Stimulated activated effector memory CD8-positive, alpha-beta T cell treated with anti-CD3 and anti-CD28 coated beads, Interleukin-12 subunit alpha, Interleukin-12 subunit beta, amount 100 ng/mL, for 72 hours (primary cell): Measurements from ENCODE around the gene C16orf74.
A peak's percentile ranks its signal among the peaks of the same experiment; 100 is the strongest.

Experiments used
- ATAC-seq: fragments of 150-1000 bp; cut with Tn5 transposase; 2 replicates; pipeline ENCODE4 v1.10.0; 2021
- DNase-seq, 2 donors: peaks; one replicate each; pipeline ENCODE4 v3.0.0; 2021 to 2022; ENCODE audit warnings: low spot score in 2 of 2
- H3K27ac Mint-ChIP-seq: one replicate; pipeline ENCODE4 v1.8.0; 2022; ENCODE audit warnings: mild to moderate bottlenecking, mixed read lengths
- H3K36me3 Mint-ChIP-seq: one replicate; pipeline ENCODE4 v1.8.0; 2022; ENCODE audit warnings: mild to moderate bottlenecking, mixed read lengths
- H3K4me1 Mint-ChIP-seq: one replicate; pipeline ENCODE4 v1.8.0; 2022; ENCODE audit warnings: mixed read lengths
- H3K4me3 Mint-ChIP-seq: one replicate; pipeline ENCODE4 v1.8.0; 2022; ENCODE audit warnings: mild to moderate bottlenecking, mixed read lengths
- H3K9me3 Mint-ChIP-seq: one replicate; pipeline ENCODE4 v1.8.0; 2022; ENCODE audit warnings: mixed read lengths

C16orf74 gene

GRCh38 chr16:85673529-85674417, 77.1 kb downstream of the C16orf74 start:
- ATAC-seq (no peak), DNase-seq (no peak)
- Mint-ChIP-seq H3K4me3 (no peak overlapping the region), H3K4me1 (peaks cover 10% of the 10 kb centered on the region), H3K36me3 (peaks cover 99% of the 10 kb centered on the region), H3K9me3 (no peaks in the 10 kb centered on the region), H3K27ac (peak overlapping the region; percentile 81)

GRCh38 chr16:85670840-85671239, 80.1 kb downstream of the C16orf74 start:
- Mint-ChIP-seq H3K4me3 (no peak overlapping the region), H3K4me1 (peaks cover 10% of the 10 kb centered on the region), H3K36me3 (peaks cover 95% of the 10 kb centered on the region), H3K27ac (peak overlapping the region; percentile 29), H3K9me3 (no peaks in the 10 kb centered on the region)
- DNase-seq = no peak
- ATAC-seq = no peak

DNA sequence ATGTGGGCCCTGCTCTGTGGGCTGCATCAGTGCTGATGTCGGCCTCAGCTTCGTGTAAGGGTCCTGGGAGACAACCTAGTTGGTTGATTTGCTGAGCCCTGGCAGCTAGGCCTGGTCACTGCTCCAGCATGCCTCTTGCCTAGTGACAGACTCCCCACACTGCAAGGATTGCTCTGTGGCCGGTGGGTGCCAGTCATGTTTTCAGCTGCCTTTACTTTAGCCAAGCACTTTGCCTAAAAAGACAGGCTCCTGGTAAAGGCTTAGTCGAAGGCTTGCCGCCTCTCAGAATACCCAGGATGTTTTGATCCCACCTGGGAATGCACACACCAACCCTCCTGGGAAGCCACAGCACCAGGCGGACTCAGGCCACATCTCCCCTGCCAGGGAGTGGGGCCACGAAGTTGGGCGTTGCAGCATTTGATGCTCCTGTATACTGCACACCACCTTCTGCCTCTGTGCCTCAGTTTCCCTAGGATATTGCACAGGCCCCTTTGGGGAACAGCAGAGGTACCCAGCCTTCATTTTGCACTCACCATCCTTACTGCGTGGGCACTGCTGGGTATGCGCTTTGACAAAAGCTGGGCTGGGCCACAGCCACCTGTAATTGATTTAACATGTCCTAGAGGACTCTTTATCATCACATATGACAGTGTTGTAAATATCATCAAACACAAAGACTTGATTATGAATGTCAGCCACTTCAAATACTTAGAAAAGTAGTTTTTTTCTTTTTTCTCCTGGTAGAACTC, 82.0 kb downstream of the C16orf74 start:
- peak; percentile 19 for ATAC-seq
- Mint-ChIP-seq H3K36me3 (peaks cover 95% of the 10 kb centered on the region), H3K9me3 (no peaks in the 10 kb centered on the region), H3K27ac (peak overlapping the region; percentile 29), H3K4me1 (no peaks in the 10 kb centered on the region), H3K4me3 (no peak overlapping the region)
- DNase-seq = no peak

- ATAC-seq (no peak), DNase-seq (no peak)
- Mint-ChIP-seq H3K36me3 (peaks cover 95% of the 10 kb centered on the region), H3K4me3 (no peak overlapping the region), H3K9me3 (no peaks in the 10 kb centered on the region), H3K4me1 (no peaks in the 10 kb centered on the region), H3K27ac (peak overlapping the region; percentile 29)
Measured at GRCh38 chr16:85667841-85668413, 83.0 kb downstream of the C16orf74 start.

DNA sequence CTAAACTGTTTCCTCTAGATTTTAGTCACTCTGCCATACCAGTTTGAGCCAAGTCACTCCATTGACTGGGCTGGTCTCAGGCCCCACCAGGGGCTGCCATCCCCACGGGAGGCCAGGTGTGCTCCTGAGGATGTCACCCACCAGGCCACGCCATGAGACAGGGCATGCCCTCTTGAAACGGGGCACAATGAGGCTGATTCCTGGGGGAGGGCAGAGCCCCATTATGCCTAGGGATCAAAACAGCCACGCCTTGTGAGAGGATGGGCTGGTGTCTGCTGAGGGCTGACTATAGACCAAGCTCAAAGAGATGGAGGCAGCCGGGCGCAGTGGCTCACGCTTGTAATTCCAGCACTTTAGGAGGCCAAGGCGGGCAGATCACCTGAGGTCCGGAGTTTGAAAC, 83.6 kb downstream of the C16orf74 start:
- peak overlapping the region; percentile 37 for H3K27ac Mint-ChIP-seq
- H3K9me3 Mint-ChIP-seq = no peaks in the 10 kb centered on the region
- no peaks in the 10 kb centered on the region for H3K4me1 Mint-ChIP-seq
- ATAC-seq = no peak
- H3K36me3 Mint-ChIP-seq = peaks cover 95% of the 10 kb centered on the region
- no peak overlapping the region for H3K4me3 Mint-ChIP-seq
- no peak for DNase-seq

- Mint-ChIP-seq H3K27ac (peak overlapping the region; percentile 82), H3K36me3 (peaks cover 91% of the 10 kb centered on the region), H3K9me3 (no peaks in the 10 kb centered on the region), H3K4me1 (no peaks in the 10 kb centered on the region), H3K4me3 (no peak overlapping the region)
- DNase-seq = no peak
- no peak for ATAC-seq
Measured at GRCh38 chr16:85665929-85666328, 85.0 kb downstream of the C16orf74 start.

- DNase-seq = no peak
- Mint-ChIP-seq H3K4me1 (no peaks in the 10 kb centered on the region), H3K9me3 (no peaks in the 10 kb centered on the region), H3K4me3 (no peak overlapping the region), H3K27ac (peak overlapping the region; percentile 82), H3K36me3 (peaks cover 90% of the 10 kb centered on the region)
- no peak for ATAC-seq
Measured at GRCh38 chr16:85665373-85665740, 85.5 kb downstream of the C16orf74 start.

DNA sequence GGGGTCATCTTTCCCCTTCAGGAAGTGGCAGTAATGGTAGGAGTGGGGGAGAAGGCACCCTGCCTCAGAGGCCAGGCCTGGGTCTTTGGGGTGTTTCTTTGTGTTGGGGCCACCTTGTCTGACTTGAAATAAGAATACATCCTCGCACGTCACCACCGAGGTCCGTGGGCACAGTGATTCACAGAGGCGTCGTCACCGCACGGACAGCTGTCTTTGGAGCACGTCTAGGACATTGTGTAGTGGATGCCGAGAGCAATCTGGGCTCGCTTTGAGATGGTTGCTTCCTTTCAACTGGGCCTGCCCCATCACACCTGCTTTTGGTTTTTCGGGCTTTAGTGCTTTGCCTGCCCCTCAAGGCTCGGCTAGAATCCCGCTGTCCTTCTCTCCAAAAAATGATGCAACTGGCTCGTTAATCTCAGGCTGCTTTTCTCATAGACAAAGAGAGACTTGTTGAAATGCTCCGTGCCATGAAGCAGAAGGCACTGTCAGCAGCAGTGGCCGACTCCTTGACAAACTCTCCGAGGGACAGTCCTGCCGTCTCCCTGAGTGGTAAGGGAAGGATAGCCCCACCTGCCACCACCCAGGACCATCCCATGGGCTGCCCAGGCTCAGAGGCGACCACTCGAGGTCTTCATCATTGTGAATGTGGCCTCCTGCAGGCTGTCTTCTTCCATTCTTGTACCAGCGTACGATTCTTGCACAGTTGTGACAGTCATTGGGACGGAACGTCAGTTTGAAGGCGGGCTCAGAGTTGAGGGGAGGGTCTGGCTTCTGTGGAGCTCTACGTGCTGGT, 86.1 kb downstream of the C16orf74 start:
- Mint-ChIP-seq H3K4me1 (no peaks in the 10 kb centered on the region), H3K9me3 (no peaks in the 10 kb centered on the region), H3K27ac (no peak overlapping the region), H3K36me3 (peaks cover 90% of the 10 kb centered on the region), H3K4me3 (no peak overlapping the region)
- ATAC-seq = no peak
- DNase-seq = no peak

GRCh38 chr16:85663891-85664321, 87.0 kb downstream of the C16orf74 start:
- no peak for ATAC-seq
- Mint-ChIP-seq H3K27ac (no peak overlapping the region), H3K4me3 (no peak overlapping the region), H3K9me3 (no peaks in the 10 kb centered on the region), H3K4me1 (no peaks in the 10 kb centered on the region), H3K36me3 (peaks cover 87% of the 10 kb centered on the region)
- DNase-seq = no peak

DNA sequence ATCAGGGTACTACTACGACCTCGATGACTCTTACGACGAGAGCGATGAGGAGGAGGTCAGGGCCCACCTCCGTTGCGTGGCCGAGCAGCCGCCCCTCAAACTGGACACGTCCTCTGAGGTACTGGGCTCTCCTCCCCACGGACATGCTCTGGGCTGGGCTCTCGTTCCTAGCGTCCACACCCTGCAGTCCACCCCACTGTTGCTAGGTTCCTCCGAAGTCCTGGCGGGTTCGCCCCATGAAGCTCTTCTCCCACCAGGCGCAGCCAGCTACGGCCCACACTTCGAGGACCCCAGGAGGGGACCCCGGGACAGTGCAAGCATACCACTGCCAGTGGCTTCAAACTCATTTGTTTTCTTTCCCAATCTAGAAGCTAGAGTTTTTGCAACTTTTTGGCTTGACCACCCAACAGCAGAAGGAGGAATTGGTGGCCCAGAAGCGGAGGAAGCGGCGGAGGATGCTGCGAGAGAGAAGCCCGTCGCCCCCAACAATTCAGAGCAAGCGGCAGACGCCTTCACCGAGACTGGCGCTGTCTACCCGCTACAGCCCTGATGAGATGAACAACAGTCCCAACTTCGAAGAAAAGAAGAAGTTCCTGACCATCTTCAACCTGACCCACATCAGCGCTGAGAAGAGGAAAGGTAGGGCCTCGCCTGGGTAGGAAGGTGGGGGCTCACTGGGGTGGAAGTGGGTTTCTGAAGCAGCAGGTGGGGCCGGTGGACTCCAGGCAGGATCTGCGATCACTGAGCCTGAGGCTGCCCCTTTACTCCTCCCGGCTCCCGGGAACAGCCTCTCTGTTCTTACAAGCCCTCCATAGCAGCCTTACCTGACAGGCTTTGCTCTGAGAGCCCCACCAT, 87.7 kb downstream of the C16orf74 start:
- H3K36me3 Mint-ChIP-seq = peaks cover 91% of the 10 kb centered on the region
- ATAC-seq = no peak
- H3K4me1 Mint-ChIP-seq = no peaks in the 10 kb centered on the region
- no peak overlapping the region for H3K4me3 Mint-ChIP-seq
- DNase-seq = no peak
- no peaks in the 10 kb centered on the region for H3K9me3 Mint-ChIP-seq
- no peak overlapping the region for H3K27ac Mint-ChIP-seq

DNA sequence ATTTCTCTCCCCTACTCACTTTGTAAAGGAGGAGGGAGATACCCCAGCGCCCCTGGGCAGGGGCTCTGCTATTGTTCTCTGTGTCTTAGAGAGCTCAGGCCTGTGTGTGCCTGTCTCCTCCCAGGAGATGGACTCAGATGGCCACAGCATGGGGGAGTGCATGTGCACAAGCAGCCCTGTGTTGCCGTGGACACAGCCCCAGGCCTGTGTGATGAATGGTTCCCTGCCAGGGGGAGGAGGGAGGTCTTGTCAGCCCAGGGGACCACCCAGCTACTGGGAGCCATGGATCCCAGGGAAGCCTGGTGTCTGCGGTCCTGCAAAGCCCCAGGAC, 88.4 kb downstream of the C16orf74 start:
- Mint-ChIP-seq H3K36me3 (peaks cover 91% of the 10 kb centered on the region), H3K9me3 (no peaks in the 10 kb centered on the region), H3K4me3 (no peak overlapping the region), H3K27ac (no peak overlapping the region), H3K4me1 (no peaks in the 10 kb centered on the region)
- no peak for ATAC-seq
- no peak for DNase-seq

DNA sequence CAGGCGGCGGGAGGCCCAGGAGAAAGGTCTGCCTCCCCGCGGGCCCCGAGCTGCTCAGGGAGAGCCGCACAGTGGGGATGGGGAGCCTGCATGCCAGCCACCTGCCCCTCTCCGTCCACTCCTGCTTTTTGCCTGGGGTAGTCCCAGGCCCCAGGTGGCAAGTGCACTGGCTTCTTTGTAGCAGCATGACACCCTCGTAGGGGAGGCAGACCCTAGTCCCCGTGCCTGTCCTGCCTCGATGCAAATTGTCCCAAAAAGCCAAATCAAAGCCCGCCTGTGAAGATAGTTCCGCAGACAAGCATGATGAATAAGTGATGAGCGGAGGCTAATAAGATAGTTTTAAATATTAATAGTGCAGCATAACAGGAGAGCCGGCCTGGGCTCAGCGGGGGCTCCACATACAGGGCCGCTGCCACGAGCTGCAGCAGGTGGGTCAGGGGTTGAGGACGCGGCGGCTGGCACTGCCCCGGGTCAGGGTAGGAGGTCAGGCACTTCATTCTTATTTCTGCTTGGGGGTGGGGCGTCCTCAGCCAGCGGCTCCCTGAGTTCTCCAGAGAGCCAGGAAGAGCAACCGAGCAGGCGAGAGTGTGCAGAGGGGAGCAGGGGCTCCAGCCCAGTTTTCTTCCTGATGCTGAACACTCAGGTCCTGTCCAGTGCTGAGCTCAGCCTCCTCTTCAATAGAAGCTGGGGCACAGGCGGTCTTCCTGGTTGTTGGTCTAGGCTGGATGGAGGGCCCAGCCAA, 89.0 kb downstream of the C16orf74 start:
- no peak for ATAC-seq
- Mint-ChIP-seq H3K4me1 (no peaks in the 10 kb centered on the region), H3K9me3 (no peaks in the 10 kb centered on the region), H3K36me3 (peaks cover 91% of the 10 kb centered on the region), H3K4me3 (no peak overlapping the region), H3K27ac (no peak overlapping the region)
- no peak for DNase-seq

DNA sequence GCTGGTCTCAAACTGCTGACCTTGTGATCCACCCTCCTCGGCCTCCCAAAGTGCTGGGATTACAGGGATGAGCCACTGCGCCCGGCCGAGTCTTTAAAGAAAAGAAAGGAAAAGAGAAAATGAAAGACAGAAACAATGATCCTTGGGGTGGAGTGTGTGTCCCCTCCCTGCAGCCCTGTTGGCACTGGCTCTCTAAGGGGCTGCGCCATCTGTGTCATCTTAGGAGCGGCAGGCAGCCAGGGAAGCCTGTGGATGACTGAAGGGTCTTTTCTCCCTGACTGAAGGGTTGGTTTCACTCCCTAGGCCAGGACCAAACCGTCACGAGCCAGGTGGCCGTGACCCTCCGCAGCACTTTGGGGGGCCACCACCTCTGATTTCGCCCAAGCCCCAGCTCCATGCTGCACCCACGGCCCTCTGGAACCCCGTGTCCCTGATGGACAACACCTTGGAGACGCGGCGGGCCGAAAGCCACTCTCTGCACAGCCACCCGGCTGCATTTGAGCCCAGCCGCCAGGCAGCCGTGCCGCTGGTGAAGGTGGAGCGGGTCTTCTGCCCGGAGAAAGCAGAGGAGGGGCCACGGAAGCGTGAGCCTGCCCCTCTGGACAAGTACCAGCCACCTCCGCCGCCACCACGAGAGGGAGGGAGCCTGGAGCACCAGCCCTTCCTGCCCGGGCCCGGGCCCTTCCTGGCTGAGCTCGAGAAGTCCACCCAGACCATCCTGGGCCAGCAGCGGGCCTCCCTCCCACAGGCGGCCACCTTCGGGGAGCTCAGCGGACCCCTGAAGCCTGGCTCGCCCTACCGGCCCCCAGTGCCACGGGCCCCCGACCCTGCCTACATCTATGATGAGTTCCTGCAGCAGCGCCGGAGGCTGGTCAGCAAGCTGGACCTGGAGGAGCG, 89.8 kb downstream of the C16orf74 start:
- Mint-ChIP-seq H3K27ac (no peak overlapping the region), H3K9me3 (no peaks in the 10 kb centered on the region), H3K4me3 (no peak overlapping the region), H3K36me3 (peaks cover 91% of the 10 kb centered on the region), H3K4me1 (no peaks in the 10 kb centered on the region)
- no peak for ATAC-seq
- DNase-seq = no peak
